ENCODE results near the gene DSN1.

- TF ChIP-seq CTCF (IDR thresholded peaks at IDR 0.05; ENCODE audit: low read depth, low read length, missing input control): no peak
- no peak for TF ChIP-seq TAF1 (conservative IDR thresholded peaks at IDR 0.05)
- TF ChIP-seq NR2F2 (IDR thresholded peaks at IDR 0.05): no peak
- TF ChIP-seq JUND (IDR thresholded peaks at IDR 0.05): no peak
- no peak for TF ChIP-seq YY1 (IDR thresholded peaks at IDR 0.05)
- TF ChIP-seq ZBTB33 (IDR thresholded peaks at IDR 0.05): no peak
- no peak for TF ChIP-seq RXRA (IDR thresholded peaks at IDR 0.05)
- no peak for TF ChIP-seq REST (IDR thresholded peaks at IDR 0.05)
- TF ChIP-seq SP1 (IDR thresholded peaks at IDR 0.05): no peak
- no peak for TF ChIP-seq GABPA (IDR thresholded peaks at IDR 0.05 in 1 of 2, conservative IDR thresholded peaks at IDR 0.05 in 1 of 2)
- no peak for TF ChIP-seq ATF3 (IDR thresholded peaks at IDR 0.05)
- TF ChIP-seq RAD21 (IDR thresholded peaks at IDR 0.05): no peak
- no peak for TF ChIP-seq EGR1 (IDR thresholded peaks at IDR 0.05; ENCODE audit: low read depth in 2 of 2)
Measured at GRCh38 chr20:36778831-36779655, 5.5 kb upstream of the DSN1 start.
